HepG2 (cell line): ENCODE results near the gene OTOGL. TPM values are rescaled to one million over a fixed set of nuclear protein-coding genes. Genes with fewer than 3 reads are reported as not detected.

Experiments
- ATAC-seq: fragments of 200-7000 bp; cut with Tn5 transposase; 3 replicates; pipeline ENCODE4 v1.9.1; 2020; ENCODE audit warnings: mild to moderate bottlenecking, moderate library complexity
- BruUV-seq: library from RNA; stranded (reverse); fragments of 400-500 nt; replicated peaks from 2 replicates; lab custom pipeline; 2021; lab: Mats Ljungman, UMichigan
- CTCF ChIA-PET: fragments of 300-600 bp; formaldehyde crosslinking; extraction: SDS; loops from one replicate; lab custom pipeline; 2021; ENCODE audit warnings: low total read pairs, inconsistent platforms, low intra/inter-chr PET ratio; lab: Yijun Ruan, JAX
- POLR2A ChIA-PET: fragments of 350-600 bp; sonication (Branson Sonifier 250); formaldehyde crosslinking; loops from one replicate; lab custom pipeline; 2020; ENCODE audit warnings: antibody characterized with exemption, inconsistent platforms; lab: Yijun Ruan, JAX
- DNase-seq: peaks from one replicate; pipeline ENCODE4 v3.0.0-alpha.2; 2015; ENCODE audit warnings: low spot score
- FAIRE-seq: peaks from 3 replicates; lab custom pipeline; 2011; peaks lifted over from hg19 to GRCh38; lab: Jason Lieb, UNC
- H2AFZ ChIP-seq: one replicate; pipeline ENCODE4 v1.6.1; 2011; ENCODE audit warnings: low read length, inconsistent platforms
- H3K27ac ChIP-seq: fragments of 300-600 bp; 3 replicates; pipeline ENCODE4 v1.8.0; 2011; ENCODE audit warnings: mixed run types, mild to moderate bottlenecking, mixed read lengths, low read length, inconsistent platforms; ENCODE audit not compliant: insufficient read depth; ENCODE audit errors: extremely low read length
- H3K27me3 ChIP-seq, 2 experiments: fragments of 200-600 bp in 1 of 2; 2 replicates in 1 of 2; 3 replicates in 1 of 2; pipeline versions ENCODE4 v1.6.0 to v1.8.0; 2011; ENCODE audit warnings: low read length in 2 of 2, mild to moderate bottlenecking in 2 of 2, moderate library complexity in 2 of 2, inconsistent platforms in 1 of 2; ENCODE audit not compliant: insufficient read depth in 2 of 2, control insufficient read depth in 1 of 2
- H3K36me3 ChIP-seq, 2 experiments: fragments of 200-600 bp in 1 of 2; replicated peaks in 1 of 2; 2 replicates in 1 of 2; 3 replicates in 1 of 2; pipeline versions ENCODE4 v1.5.1 to v1.8.0; 2011; ENCODE audit warnings: low read length in 2 of 2, inconsistent platforms in 1 of 2; ENCODE audit not compliant: insufficient read depth in 2 of 2, control insufficient read depth in 1 of 2
- H3K4me1 ChIP-seq: 2 replicates; pipeline ENCODE4 v1.5.1; 2012; ENCODE audit warnings: low read length, inconsistent platforms; ENCODE audit not compliant: insufficient read depth
- H3K4me2 ChIP-seq: 2 replicates; pipeline ENCODE4 v1.6.0; 2011; ENCODE audit warnings: low read depth, low read length, inconsistent platforms
- H3K4me3 ChIP-seq, 3 experiments: fragments of 200-600 bp in 1 of 3; sonication (generic), shearing (Covaris generic) in 1 of 3; replicated peaks in 1 of 3; 2 replicates each; pipeline ENCODE4 v1.5.1; 2011 to 2016; ENCODE audit warnings: low read length in 3 of 3, inconsistent platforms in 2 of 3, low read depth in 2 of 3, mild to moderate bottlenecking in 2 of 3, control low read depth in 1 of 3, mixed read lengths in 1 of 3; ENCODE audit not compliant: insufficient read depth in 1 of 3
- H3K79me2 ChIP-seq: one replicate; pipeline ENCODE4 v1.6.1; 2011; ENCODE audit warnings: low read length, inconsistent platforms; ENCODE audit not compliant: insufficient read depth
- H3K9ac ChIP-seq: 2 replicates; pipeline ENCODE4 v1.6.0; 2011; ENCODE audit warnings: mild to moderate bottlenecking, low read depth, low read length, inconsistent platforms; ENCODE audit not compliant: insufficient read depth
- H3K9me3 ChIP-seq: 2 replicates; pipeline ENCODE4 v1.5.1; 2012; ENCODE audit warnings: mild to moderate bottlenecking, low read length
- H4K20me1 ChIP-seq: 2 replicates; pipeline ENCODE4 v1.6.0; 2011; ENCODE audit warnings: inconsistent platforms, mild to moderate bottlenecking, low read length, moderate library complexity; ENCODE audit not compliant: insufficient read depth
- CTCF ChIP-seq: sonication (generic); formaldehyde crosslinking; IDR thresholded peaks from 2 replicates; pipeline ENCODE4 v1.5.0; 2020; ENCODE audit warnings: mild to moderate bottlenecking, missing genetic modification reagents, moderate library complexity
- NFE2 ChIP-seq: sonication (generic); formaldehyde crosslinking; IDR thresholded peaks from 2 replicates; pipeline ENCODE4 v1.4.0; 2020; ENCODE audit warnings: missing genetic modification reagents
- RAD21 ChIP-seq: fragments of 450-650 bp; formaldehyde crosslinking; IDR thresholded peaks from 2 replicates; pipeline ENCODE4 v1.5.0; 2020; ENCODE audit warnings: mild to moderate bottlenecking
- SMC3 ChIP-seq: IDR thresholded peaks from 2 replicates; pipeline ENCODE4 v1.6.1; 2011; ENCODE audit warnings: low read length, improper control_type of control experiment
- STAG1 ChIP-seq: sonication (generic); formaldehyde crosslinking; IDR thresholded peaks from 2 replicates; pipeline ENCODE4 v1.4.0; 2020; ENCODE audit warnings: missing genetic modification reagents
- ZNF407 ChIP-seq: sonication (generic); formaldehyde crosslinking; IDR thresholded peaks from one replicate; pipeline ENCODE4 v1.5.1; 2020; ENCODE audit warnings: mild to moderate bottlenecking, missing genetic modification reagents; ENCODE audit errors: not compliant biosample characterization
- WGBS: methylation state at CpG from one replicate; pipeline ENCODE4 v1.1.6; 2017; ENCODE audit warnings: low lambda C conversion rate; 5-methylcytosine and 5-hydroxymethylcytosine counted together
- in situ Hi-C: cut with HindIII; loops from 2 replicates; pipeline ENCODE4 v1.10.0; 2017; ENCODE audit warnings: low pct_unique_long_range_greater_than_20kb; ENCODE audit not compliant: extremely low pct_ligation_motif_present
- intact Hi-C: fragments of 100-400 bp; cut with micrococcal nuclease; formaldehyde crosslinking; loops from one replicate; pipeline ENCODE4 v1.10.0; 2022; ENCODE audit not compliant: unreplicated experiment
- polyA plus RNA-seq, 8 experiments: library from polyadenylated mRNA; depleted of rRNA in 3 of 8; stranded (reverse) in 7 of 8; unstranded in 1 of 8; fragments of >200 nt; fragmentation: Illumina TruSeq in 4 of 8; extraction: Trizol in 4 of 8; gene quantifications; 2 replicates each; pipeline versions ENCODE4 v1.2.1 to v1.2.3, GENCODE V29; 2011 to 2016; ENCODE audit warnings: low read depth in 4 of 8, missing spikeins in 1 of 8, mixed read lengths in 1 of 8; ENCODE audit not compliant: insufficient read depth in 1 of 8
- total RNA-seq, 5 experiments: library from RNA; depleted of rRNA; stranded (reverse); fragments of >200 nt; fragmentation: Illumina TruSeq; extraction: Trizol; gene quantifications; 2 replicates each; pipeline ENCODE4 v1.2.3, GENCODE V29; 2016; ENCODE audit warnings: low read depth in 1 of 5

The OTOGL gene
- total and polyA plus RNA-seq, 2 of the 13 experiments (the other 11 are each of a cell fraction or from before 2014, with no cell fraction given) = not detected

DNA sequence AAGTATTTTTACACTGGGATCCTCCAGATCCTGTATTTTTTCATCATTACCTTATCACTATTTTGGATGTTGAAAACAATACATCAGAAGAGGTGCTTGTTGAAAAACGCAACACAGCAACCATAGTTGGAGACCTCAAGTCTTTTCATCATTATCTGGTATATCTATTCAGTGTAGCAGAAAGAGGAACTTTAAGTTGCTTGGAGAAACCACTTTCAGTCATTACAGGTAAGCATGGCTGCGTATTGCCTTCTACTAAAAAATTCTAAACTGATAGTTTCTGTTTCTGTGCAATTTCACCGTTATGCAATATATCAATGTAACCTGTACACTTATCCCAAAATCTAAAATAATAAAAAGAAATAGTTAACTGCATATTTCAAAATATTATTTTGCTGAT lies 312.4 kb downstream of the OTOGL start (continued):
- TF ChIP-seq ZNF407 (CRISPR knock-in tag) = no peak

GRCh38 chr12:80412343-80412953 lies 313.1 kb downstream of the OTOGL start:
- H4K20me1 ChIP-seq = no peaks in the 10 kb centered on the region
- ATAC-seq (peak; percentile 71; the same call in 2 of the 3 replicates), DNase-seq (peak; percentile 40), FAIRE-seq (peak; percentile 55)
- in situ Hi-C loops = no loop called here
- ChIA-PET CTCF (interaction anchor here (0.8 to 2.1 kb wide), 4 partner anchors 186 to 1215 kb away, joined by 3 to 12 read pairs (median 6); no protein-coding TSS in a partner anchor), POLR2A (no interaction called here)
- H2AFZ ChIP-seq = no peak overlapping the region
- no peaks in the 10 kb centered on the region for H3K9me3 ChIP-seq
- H3K27me3 ChIP-seq = no peaks in the 10 kb centered on the region
- WGBS = under 1% methylated on average over 3 of the region's 3 CpGs
- no peak overlapping the region for H3K4me3 ChIP-seq
- no peak overlapping the region for H3K27ac ChIP-seq
- no peak overlapping the region for H3K4me2 ChIP-seq
- TF ChIP-seq SMC3 (peak; percentile 35), NFE2 (CRISPR knock-in tag) (no peak), RAD21 (0 out of 2 replicates have a peak, but pooled peaks have one; percentile 19), STAG1 (CRISPR knock-in tag) (peak; percentile 71), CTCF (peak; percentile 64)
- TF ChIP-seq, all 625 proteins: peak for 4
- intact Hi-C loops = loop anchor here (1.0 kb wide), 2 partner anchors 186 to 352 kb away; no protein-coding TSS in a partner anchor
- no peaks in the 10 kb centered on the region for H3K36me3 ChIP-seq
- no peaks in the 10 kb centered on the region for H3K4me1 ChIP-seq
- BruUV-seq = no TSS peak
- H3K79me2 ChIP-seq = no peaks in the 10 kb centered on the region
- H3K9ac ChIP-seq = no peak overlapping the region
